Mesenchymal stem cell (in vitro differentiated cells and primary cell): Measurements from ENCODE around the gene INSYN1.

Experiments
- DNase-seq: peaks from one replicate; pipeline ENCODE4 v3.0.0-alpha.2; 2013
- H2AFZ ChIP-seq: one replicate; pipeline ENCODE4 v1.6.1; 2013; ENCODE audit warnings: low read depth, mild to moderate bottlenecking, control low read depth, inconsistent platforms, low read length, moderate library complexity
- H2AK5ac ChIP-seq: 2 replicates; pipeline ENCODE4 v1.6.1; 2013; ENCODE audit warnings: low read length, moderate library complexity, mild to moderate bottlenecking, inconsistent platforms; ENCODE audit not compliant: severe bottlenecking
- H2BK120ac ChIP-seq: one replicate; pipeline ENCODE4 v1.6.1; 2013; ENCODE audit warnings: low read depth, mild to moderate bottlenecking, inconsistent platforms, low read length, moderate library complexity
- H2BK12ac ChIP-seq, 2 experiments: one replicate each; pipeline ENCODE4 v1.6.1; 2013; ENCODE audit warnings: inconsistent platforms in 2 of 2, low read length in 2 of 2, mild to moderate bottlenecking in 2 of 2, moderate library complexity in 2 of 2, control low read depth in 1 of 2
- H2BK15ac ChIP-seq: one replicate; pipeline ENCODE4 v1.6.1; 2013; ENCODE audit warnings: mild to moderate bottlenecking, low read depth, inconsistent platforms; ENCODE audit not compliant: poor library complexity, severe bottlenecking
- H2BK5ac ChIP-seq: 2 replicates; pipeline ENCODE4 v1.6.1; 2013; ENCODE audit warnings: low read depth, mild to moderate bottlenecking, low read length, control low read depth, inconsistent platforms; ENCODE audit not compliant: poor library complexity, severe bottlenecking
- H3K14ac ChIP-seq, 2 experiments: one replicate each; pipeline ENCODE4 v1.6.1; 2013; ENCODE audit warnings: inconsistent platforms in 2 of 2, low read length in 2 of 2, control low read depth in 1 of 2, mild to moderate bottlenecking in 1 of 2, moderate library complexity in 1 of 2
- H3K18ac ChIP-seq, 2 experiments: one replicate each; pipeline ENCODE4 v1.6.1; 2013; ENCODE audit warnings: inconsistent platforms in 2 of 2, low read length in 2 of 2, control low read depth in 1 of 2, low read depth in 1 of 2, mild to moderate bottlenecking in 1 of 2
- H3K23ac ChIP-seq, 2 experiments: one replicate each; pipeline ENCODE4 v1.6.1; 2013; ENCODE audit warnings: inconsistent platforms in 2 of 2, low read length in 2 of 2, mild to moderate bottlenecking in 2 of 2, moderate library complexity in 2 of 2, control low read depth in 1 of 2
- H3K27ac ChIP-seq: 2 replicates; pipeline ENCODE4 v1.5.1; 2013; ENCODE audit warnings: mild to moderate bottlenecking, moderate library complexity, low read length, control low read depth, inconsistent platforms; ENCODE audit not compliant: poor library complexity, severe bottlenecking
- H3K27me3 ChIP-seq, 2 experiments: 2 replicates each; pipeline versions ENCODE4 v1.6.1 to v1.7.0; 2013; ENCODE audit warnings: low read length in 2 of 2, mild to moderate bottlenecking in 2 of 2, moderate library complexity in 2 of 2, control low read depth in 1 of 2, inconsistent platforms in 1 of 2; ENCODE audit not compliant: control insufficient read depth in 1 of 2, insufficient read depth in 1 of 2
- H3K36me3 ChIP-seq, 2 experiments: 2 replicates each; pipeline versions ENCODE4 v1.6.1 to v1.7.0; 2013; ENCODE audit warnings: low read length in 2 of 2, control low read depth in 1 of 2, inconsistent platforms in 1 of 2, low read depth in 1 of 2, mild to moderate bottlenecking in 1 of 2; ENCODE audit not compliant: insufficient read depth in 2 of 2, control insufficient read depth in 1 of 2
- H3K4ac ChIP-seq, 2 experiments: one replicate each; pipeline ENCODE4 v1.6.1; 2013; ENCODE audit warnings: inconsistent platforms in 2 of 2, low read length in 2 of 2, mild to moderate bottlenecking in 2 of 2, moderate library complexity in 2 of 2, control low read depth in 1 of 2, low read depth in 1 of 2
- H3K4me1 ChIP-seq: 2 replicates; pipeline ENCODE4 v1.6.1; 2013; ENCODE audit warnings: low read depth, low read length, control low read depth; ENCODE audit not compliant: control insufficient read depth, insufficient read depth
- H3K4me2 ChIP-seq: 2 replicates; pipeline ENCODE4 v1.6.1; 2013; ENCODE audit warnings: low read length, mild to moderate bottlenecking, inconsistent platforms; ENCODE audit not compliant: poor library complexity, severe bottlenecking
- H3K4me3 ChIP-seq, 2 experiments: 2 replicates each; pipeline versions ENCODE4 v1.5.1 to v1.7.0; 2013; ENCODE audit warnings: low read length in 2 of 2, mild to moderate bottlenecking in 2 of 2, control low read depth in 1 of 2, low read depth in 1 of 2; ENCODE audit not compliant: insufficient read depth in 1 of 2
- H3K79me1 ChIP-seq: replicated peaks from 2 replicates; pipeline ENCODE4 v1.6.1; 2013; ENCODE audit warnings: mild to moderate bottlenecking, control low read depth, low read length, inconsistent platforms; ENCODE audit not compliant: poor library complexity, severe bottlenecking
- H3K9ac ChIP-seq: 2 replicates; pipeline ENCODE4 v1.7.0; 2013; ENCODE audit warnings: mild to moderate bottlenecking, low read length, moderate library complexity
- H3K9me3 ChIP-seq: 2 replicates; pipeline ENCODE4 v1.7.0; 2013; ENCODE audit warnings: mild to moderate bottlenecking, low read length; ENCODE audit not compliant: control insufficient read depth
- H4K8ac ChIP-seq: one replicate; pipeline ENCODE4 v1.6.1; 2013; ENCODE audit warnings: inconsistent platforms, mild to moderate bottlenecking, low read length, moderate library complexity
- H4K91ac ChIP-seq: one replicate; pipeline ENCODE4 v1.6.1; 2013; ENCODE audit warnings: mild to moderate bottlenecking, low read length, inconsistent platforms
- WGBS: methylation state at CpG from one replicate; pipeline ENCODE4 v1.1.7; 2013; ENCODE audit warnings: mixed read lengths; 5-methylcytosine and 5-hydroxymethylcytosine counted together

The INSYN1 gene

GRCh38 chr15:73771385-73772045, 18.4 kb upstream of the INSYN1 start:
- Histone ChIP-seq H4K8ac (no peak overlapping the region), H3K9me3 (no peaks in the 10 kb centered on the region), H2BK15ac (no peak overlapping the region), H2BK5ac (no peak overlapping the region), H3K27ac (no peak overlapping the region), H2AK5ac (no peak overlapping the region), H3K23ac (no peak overlapping the region), H2BK120ac (no peak overlapping the region), H3K4me2 (no peak overlapping the region), H3K27me3 (peaks cover 61 to 68% of the 10 kb centered on the region in 2 experiments), H2BK12ac (no peak overlapping the region), H3K9ac (no peak overlapping the region), H2AFZ (no peak overlapping the region), H3K79me1 (no peaks in the 10 kb centered on the region), H3K18ac (no peak overlapping the region), H3K4me3 (no peak overlapping the region), H4K91ac (no peak overlapping the region), H3K4me1 (peaks cover 15% of the 10 kb centered on the region), H3K36me3 (no peaks in the 10 kb centered on the region), H3K4ac (no peak overlapping the region), H3K14ac (no peak overlapping the region)
- DNase-seq: no peak
- 67% methylated on average over 12 of the region's 12 CpGs for WGBS

GRCh38 chr15:73770050-73770449, 16.9 kb upstream of the INSYN1 start:
- H3K4me3 ChIP-seq: no peak overlapping the region
- no peak overlapping the region for H3K23ac ChIP-seq
- no peak overlapping the region for H2AK5ac ChIP-seq
- H4K91ac ChIP-seq: no peak overlapping the region
- no peak for DNase-seq
- WGBS: no CpG with 5 or more reads among the region's 1 CpG
- no peaks in the 10 kb centered on the region for H3K36me3 ChIP-seq
- no peaks in the 10 kb centered on the region for H3K9me3 ChIP-seq
- no peak overlapping the region for H3K4ac ChIP-seq
- H4K8ac ChIP-seq: no peak overlapping the region
- no peak overlapping the region for H3K27ac ChIP-seq
- H2BK5ac ChIP-seq: no peak overlapping the region
- no peak overlapping the region for H3K4me2 ChIP-seq
- H3K79me1 ChIP-seq: no peaks in the 10 kb centered on the region
- no peak overlapping the region for H3K14ac ChIP-seq
- H3K9ac ChIP-seq: no peak overlapping the region
- peaks cover 12% of the 10 kb centered on the region for H3K4me1 ChIP-seq
- H3K18ac ChIP-seq: no peak overlapping the region
- H3K27me3 ChIP-seq: peaks cover 65 to 69% of the 10 kb centered on the region in 2 experiments
- H2BK120ac ChIP-seq: no peak overlapping the region
- no peak overlapping the region for H2AFZ ChIP-seq
- H2BK15ac ChIP-seq: no peak overlapping the region
- no peak overlapping the region for H2BK12ac ChIP-seq

- Histone ChIP-seq H3K4me3 (no peak overlapping the region), H4K8ac (no peak overlapping the region), H3K27ac (no peak overlapping the region), H3K9ac (no peak overlapping the region), H2BK5ac (no peak overlapping the region), H3K9me3 (no peaks in the 10 kb centered on the region), H2BK120ac (no peak overlapping the region), H2AFZ (no peak overlapping the region), H2BK15ac (no peak overlapping the region), H3K27me3 (peaks cover 63 to 78% of the 10 kb centered on the region in 2 experiments), H2BK12ac (no peak overlapping the region), H3K18ac (no peak overlapping the region), H4K91ac (no peak overlapping the region), H2AK5ac (no peak overlapping the region), H3K36me3 (no peaks in the 10 kb centered on the region), H3K14ac (no peak overlapping the region), H3K4me1 (no peaks in the 10 kb centered on the region), H3K79me1 (no peaks in the 10 kb centered on the region), H3K4ac (no peak overlapping the region), H3K4me2 (no peak overlapping the region), H3K23ac (no peak overlapping the region)
- no peak for DNase-seq
- WGBS: 59% methylated on average over 7 of the region's 9 CpGs
These were observed 14.8 kb upstream of the INSYN1 start for GRCh38 chr15:73767806-73768501.

DNA sequence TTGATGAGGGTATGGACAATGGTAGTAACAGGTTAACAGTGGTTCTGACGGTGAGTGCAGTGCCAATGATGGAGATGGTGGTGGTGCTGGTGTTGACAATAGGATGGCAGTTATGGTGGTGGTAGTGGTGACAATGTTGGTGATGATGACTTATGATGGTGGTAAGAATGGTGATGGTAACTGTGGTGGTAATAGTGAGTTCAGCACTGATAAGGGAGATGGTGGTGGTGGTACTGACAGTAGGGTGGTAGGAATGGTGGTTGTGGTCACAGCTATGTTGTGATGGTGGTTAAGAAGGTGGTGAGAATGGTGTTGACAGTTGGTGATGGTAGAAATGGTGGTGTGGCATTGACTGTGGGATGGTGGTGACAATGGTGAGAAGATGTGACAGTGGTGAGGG, 13.4 kb upstream of the INSYN1 start:
- peaks cover 68 to 77% of the 10 kb centered on the region in 2 experiments for H3K27me3 ChIP-seq
- no peak overlapping the region for H2BK15ac ChIP-seq
- H2BK12ac ChIP-seq: no peak overlapping the region
- no peak overlapping the region for H3K4me3 ChIP-seq
- no peaks in the 10 kb centered on the region for H3K79me1 ChIP-seq
- no peak overlapping the region for H3K23ac ChIP-seq
- H2BK5ac ChIP-seq: no peak overlapping the region
- H3K27ac ChIP-seq: no peak overlapping the region
- H3K18ac ChIP-seq: no peak overlapping the region
- no peak for DNase-seq
- H3K36me3 ChIP-seq: no peaks in the 10 kb centered on the region
- H2AK5ac ChIP-seq: no peak overlapping the region
- H3K4ac ChIP-seq: no peak overlapping the region
- no peaks in the 10 kb centered on the region for H3K4me1 ChIP-seq
- no peak overlapping the region for H4K8ac ChIP-seq
- no peak overlapping the region for H2BK120ac ChIP-seq
- H3K14ac ChIP-seq: no peak overlapping the region
- 88% methylated on average over 1 of the region's 1 CpG for WGBS
- no peak overlapping the region for H3K4me2 ChIP-seq
- H3K9me3 ChIP-seq: no peaks in the 10 kb centered on the region
- no peak overlapping the region for H2AFZ ChIP-seq
- H4K91ac ChIP-seq: peak overlapping the region; percentile 57
- H3K9ac ChIP-seq: no peak overlapping the region
